Activated CD4-positive, alpha-beta T cell treated with anti-CD3 and anti-CD28 coated beads for 4 hours (primary cell): Measurements from ENCODE around the gene IQGAP1.
"Not testable (repeated sequence)": the region's sequence is repeated elsewhere in the genome, so short reads cannot be mapped to it uniquely, and the experiment has no call there.

Experiments used
- DNase-seq, 2 donors: peaks; one replicate each; pipeline ENCODE4 v3.0.0-alpha.2; 2020

Gene IQGAP1

GRCh38 chr15:90379263-90379662 is 8.8 kb upstream of the IQGAP1 start:
- DNase-seq: no peak

- no peak for DNase-seq
These were observed 6.5 kb upstream of the IQGAP1 start for GRCh38 chr15:90381515-90381914.

DNA sequence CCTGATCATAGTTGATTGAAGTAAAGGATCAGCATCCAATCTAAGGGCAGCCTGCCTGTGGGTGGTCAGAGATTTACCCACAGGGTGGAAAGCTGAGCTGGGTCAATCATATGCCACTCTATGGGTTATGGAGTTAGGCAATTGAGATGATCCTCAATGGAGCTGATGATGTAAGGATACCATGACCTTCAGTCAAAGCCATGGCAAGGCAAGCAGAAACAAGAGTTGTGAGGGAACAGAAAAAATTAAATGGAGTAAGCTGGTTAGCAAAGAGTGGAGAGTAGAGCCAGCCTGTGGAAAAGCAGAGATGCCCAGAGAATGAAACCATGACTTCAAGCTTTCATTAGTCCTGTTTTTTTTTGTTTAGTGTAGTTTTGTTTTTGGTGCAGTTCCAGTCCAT is 5.7 kb upstream of the IQGAP1 start:
- no peak for DNase-seq

GRCh38 chr15:90386221-90386620 is 1.8 kb upstream of the IQGAP1 start:
- DNase-seq: no peak

DNA sequence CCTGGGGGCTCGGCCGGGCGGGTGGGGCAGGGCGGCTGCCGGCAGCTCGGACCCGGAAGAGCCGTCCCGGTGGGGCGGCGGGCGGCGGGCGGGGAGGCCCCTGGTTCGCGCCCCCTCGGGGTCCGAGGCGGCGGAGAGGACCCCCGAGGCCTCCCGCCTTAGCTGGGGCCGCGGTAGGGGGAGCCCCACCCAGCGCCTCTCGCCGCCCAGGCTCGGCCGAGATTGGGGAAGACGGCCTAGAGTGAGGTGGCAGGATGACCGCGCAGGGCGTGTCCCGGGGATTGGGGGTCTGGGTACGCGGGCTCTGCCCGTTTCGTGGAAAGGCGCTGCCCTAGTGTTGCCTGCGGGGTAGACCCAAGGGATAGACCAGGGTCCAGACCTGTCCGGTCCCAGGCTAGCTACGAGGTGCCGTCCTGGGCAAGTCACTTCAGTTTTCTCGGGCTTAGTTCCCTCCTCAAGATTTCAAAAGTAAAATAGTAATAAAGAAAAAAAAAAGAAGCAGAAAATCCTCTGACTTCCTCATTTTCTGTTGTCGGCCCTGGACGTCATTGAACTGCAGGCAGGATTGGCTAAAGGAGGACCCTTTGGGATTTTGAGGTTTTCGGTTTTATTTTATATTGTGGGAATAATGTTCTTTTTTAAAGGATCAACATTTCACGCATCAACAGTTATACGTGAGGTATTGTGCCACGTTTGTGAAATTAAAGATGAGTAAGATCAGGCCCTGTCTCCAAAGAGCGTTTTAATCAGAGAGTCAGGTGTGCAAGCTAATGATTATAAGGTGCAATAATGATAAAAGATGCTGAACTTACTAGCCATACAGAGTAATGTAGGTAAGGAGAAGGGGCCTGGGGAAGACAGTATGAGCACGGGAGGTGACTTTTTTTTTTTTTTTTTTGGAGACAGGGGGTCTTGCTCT is 679 bp downstream of the IQGAP1 start:
- DNase-seq: peak; percentile 38 to 41

GRCh38 chr15:90389513-90389912 is 1.5 kb downstream of the IQGAP1 start:
- DNase-seq: no peak

GRCh38 chr15:90393040-90393439 is 5.0 kb downstream of the IQGAP1 start:
- DNase-seq: no peak

DNA sequence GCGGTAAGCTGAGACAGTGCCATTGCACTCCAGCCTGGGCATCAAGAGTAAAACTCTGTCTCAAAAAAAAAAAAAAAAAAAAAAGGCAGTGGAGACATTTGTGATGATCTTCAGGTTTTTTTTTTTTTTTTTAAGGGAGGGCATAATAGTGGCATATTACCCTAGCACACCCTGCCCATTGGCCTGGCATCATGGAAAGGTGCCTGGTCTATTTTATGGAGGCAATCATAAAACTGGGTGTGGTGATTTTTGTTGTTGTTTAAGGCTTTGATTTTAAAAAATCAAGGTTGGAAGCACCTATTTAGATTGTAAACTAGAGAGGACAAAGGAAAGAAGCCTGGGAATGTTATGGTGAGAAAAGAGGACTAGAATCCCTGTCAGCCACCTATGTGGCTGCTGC is 6.0 kb downstream of the IQGAP1 start:
- DNase-seq: no peak

DNA sequence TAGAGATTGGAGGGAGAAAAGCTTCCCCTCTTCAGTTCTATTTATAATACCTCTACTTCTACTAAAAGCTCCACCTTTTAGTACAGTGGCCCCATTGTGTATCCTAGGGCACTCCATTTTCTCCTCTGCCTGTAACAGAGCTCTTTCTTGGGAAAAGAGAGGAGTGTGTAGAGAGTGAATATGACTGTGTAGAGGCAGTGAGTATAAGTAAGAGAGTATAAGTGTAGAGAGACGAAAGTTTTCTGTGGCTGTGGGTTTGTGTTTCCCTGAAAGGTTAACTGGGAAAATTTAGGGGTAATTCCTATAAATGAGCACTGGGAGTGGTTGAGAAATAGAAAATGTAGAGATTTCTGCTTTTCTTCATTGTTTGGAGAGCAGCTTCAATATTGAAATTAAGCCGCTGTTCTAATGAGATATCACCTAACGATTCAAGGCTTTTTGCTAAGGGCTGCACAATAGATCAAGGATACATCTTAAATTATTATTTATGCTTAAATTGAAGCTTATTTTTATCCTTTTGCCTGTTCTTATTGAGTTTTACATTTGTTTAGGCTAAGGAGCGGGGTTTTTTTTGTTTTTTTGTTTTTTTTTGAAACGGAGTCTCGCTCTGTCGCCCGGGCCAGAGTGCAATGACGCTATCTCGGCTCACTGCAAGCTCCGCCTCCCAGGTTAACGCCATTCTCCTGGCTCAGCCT is 6.9 kb downstream of the IQGAP1 start:
- no peak for DNase-seq

- no peak for DNase-seq
These were observed 8.3 kb downstream of the IQGAP1 start for GRCh38 chr15:90396321-90396720.

DNA sequence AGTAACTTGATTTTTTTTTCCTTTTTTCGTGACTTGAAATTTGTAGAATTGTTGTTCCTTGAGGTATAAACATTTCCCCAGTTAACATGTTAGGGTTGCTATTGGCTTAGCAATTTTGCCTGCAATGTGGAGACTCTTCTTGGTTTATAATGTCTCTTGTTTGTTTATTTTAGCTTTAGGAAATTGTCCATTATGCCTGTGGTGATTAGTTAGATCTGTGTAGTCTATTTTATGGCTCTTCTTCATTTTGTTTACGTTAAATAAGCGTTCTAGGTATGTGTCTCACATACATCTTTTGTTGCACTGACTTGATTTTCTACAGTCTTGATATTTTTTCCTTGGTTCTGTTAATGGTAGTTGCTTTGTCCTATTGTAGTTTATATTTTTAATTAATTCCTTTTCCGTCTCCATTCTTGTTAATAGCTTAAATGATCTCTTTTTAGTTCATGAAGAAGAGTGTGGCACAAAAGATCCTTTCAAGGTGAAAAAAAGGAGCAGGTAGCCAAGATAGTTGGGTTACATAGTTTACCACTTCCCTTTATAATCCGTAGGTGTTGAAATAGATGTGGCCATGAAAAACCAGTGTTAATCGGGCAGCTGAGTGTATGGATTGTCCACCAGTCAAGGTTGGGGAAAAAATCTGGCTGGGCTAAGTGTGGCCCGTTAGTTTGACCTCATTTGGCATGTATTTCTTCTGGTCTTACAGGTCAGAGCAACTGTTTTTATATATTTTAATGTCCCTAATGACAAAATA is 12.1 kb downstream of the IQGAP1 start:
- no peak for DNase-seq

DNA sequence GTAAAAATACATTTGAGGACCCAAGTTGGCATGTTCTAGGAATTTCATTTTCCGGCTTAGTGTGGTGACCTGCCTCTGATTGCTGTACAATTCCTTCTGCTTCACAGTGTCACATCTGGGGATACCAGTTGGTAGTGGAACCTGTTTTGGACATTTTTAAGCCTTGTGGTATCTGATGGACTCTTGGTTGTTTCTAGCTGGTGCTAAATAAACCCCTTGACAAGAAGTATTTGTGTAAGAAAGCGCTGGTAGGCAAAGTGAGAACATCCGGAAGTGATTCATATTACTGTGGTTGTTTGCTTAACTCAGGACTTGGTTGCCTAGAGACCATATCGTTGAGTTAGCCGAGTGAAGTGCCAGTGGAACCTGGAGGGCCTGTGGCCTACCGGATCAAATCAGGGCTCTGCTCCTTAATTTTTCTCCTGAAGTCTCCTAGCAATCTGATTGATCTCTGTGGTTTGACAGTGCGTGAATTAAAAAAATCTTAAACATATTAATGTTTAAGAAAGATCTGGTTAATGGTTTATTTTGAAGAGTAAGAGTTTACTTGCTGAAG is 12.8 kb downstream of the IQGAP1 start:
- DNase-seq: peak; percentile 48 to 55

- no peak for DNase-seq
These were observed 13.5 kb downstream of the IQGAP1 start for GRCh38 chr15:90401495-90401894.

GRCh38 chr15:90402223-90402622 is 14.2 kb downstream of the IQGAP1 start:
- DNase-seq: no peak

GRCh38 chr15:90402767-90403166 is 14.7 kb downstream of the IQGAP1 start:
- DNase-seq: no peak

- no peak for DNase-seq
These were observed 17.1 kb downstream of the IQGAP1 start for GRCh38 chr15:90405055-90405607.

DNA sequence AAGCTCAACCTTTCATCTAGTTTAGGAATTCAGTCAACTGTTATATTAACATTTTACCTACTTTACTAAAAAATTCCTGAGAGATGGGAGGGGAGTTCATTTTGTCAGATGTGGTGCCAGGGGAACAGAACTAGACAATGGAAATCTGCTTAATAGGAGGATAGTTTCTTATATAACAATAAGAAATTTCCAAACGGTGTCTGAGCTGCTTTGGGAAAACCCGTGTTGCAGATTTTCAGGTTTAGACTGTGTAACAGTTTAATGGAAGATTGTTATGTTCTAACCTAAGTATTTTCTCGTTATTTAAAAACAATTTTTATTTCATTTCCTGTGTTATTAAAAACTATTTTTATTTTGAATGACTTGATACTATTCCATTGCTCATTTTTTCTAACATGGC is 19.3 kb downstream of the IQGAP1 start:
- no peak for DNase-seq

DNA sequence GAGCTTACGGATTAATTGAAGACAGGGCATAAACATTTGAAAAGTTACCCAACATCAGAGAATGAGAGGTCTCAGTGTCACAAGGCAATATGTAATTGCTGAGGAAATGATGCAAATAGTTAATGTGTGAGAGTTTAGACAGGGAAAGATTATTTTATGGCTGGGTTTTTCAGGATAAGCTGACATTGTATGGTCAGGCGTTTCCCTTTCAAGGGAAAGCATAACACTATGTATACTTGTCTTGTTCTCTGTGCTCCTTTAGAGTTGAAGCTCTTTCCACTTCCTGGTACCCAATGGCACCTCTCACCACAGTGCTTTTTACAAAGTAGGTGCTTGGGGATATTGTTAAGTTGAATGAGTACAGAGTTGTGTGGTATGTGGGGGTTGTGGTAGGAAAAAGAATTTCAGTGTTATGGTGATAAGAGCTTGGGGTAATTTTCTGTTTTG is 19.9 kb downstream of the IQGAP1 start:
- DNase-seq: no peak

DNA sequence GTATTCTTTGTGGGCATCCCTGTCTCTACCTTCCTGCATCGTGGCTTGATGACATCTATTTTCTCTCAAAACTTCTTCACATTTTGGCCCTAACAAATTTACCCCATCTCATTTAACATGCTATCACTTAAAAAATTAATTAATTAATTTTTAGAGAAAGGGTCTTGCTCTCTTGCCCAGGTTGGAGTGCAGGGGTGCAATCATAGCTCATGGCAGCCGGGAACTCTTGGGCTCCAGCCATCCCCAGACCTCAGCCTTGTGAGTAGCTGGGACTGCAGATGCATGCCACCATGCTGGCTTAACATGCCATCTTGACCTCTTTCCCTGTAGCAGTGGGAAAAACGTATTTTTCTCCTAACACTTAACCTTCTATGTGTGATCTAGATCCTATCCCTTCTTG is 20.6 kb downstream of the IQGAP1 start:
- no peak for DNase-seq

- not testable (repeated sequence) for DNase-seq
These were observed 21.5 kb downstream of the IQGAP1 start for GRCh38 chr15:90409587-90409986.

GRCh38 chr15:90410316-90410715 is 22.3 kb downstream of the IQGAP1 start:
- not testable (repeated sequence) for DNase-seq

- DNase-seq: no peak
These were observed 23.1 kb downstream of the IQGAP1 start for GRCh38 chr15:90411176-90411575.
